ENCODE results near the gene AKAP6.

GRCh38 chr14:32303865-32304264, 25.2 kb upstream of the AKAP6 start:
- TF ChIP-seq CTCF (IDR thresholded peaks at IDR 0.05) (no peak), POLR2A (IDR thresholded peaks at IDR 0.05) (no peak)
